Endothelial cell of umbilical vein (primary cell): ENCODE results near the gene PKN1. TPM values are rescaled to one million over a fixed set of nuclear protein-coding genes. Genes with fewer than 3 reads are reported as not detected.
A peak's percentile ranks its signal among the peaks of the same experiment; 100 is the strongest.
"Not testable (repeated sequence)": the region's sequence is repeated elsewhere in the genome, so short reads cannot be mapped to it uniquely, and the experiment has no call there.

Experiments
- BruUV-seq: library from RNA; stranded (reverse); fragments of 400-500 nt; replicated peaks from 2 replicates; lab custom pipeline; 2021; lab: Mats Ljungman, UMichigan
- CTCF ChIA-PET: fragments of 300-600, 350-600 bp; sonication (Branson Sonifier 250); formaldehyde crosslinking; loops from one replicate; lab custom pipeline; 2021; ENCODE audit warnings: antibody characterized with exemption, inconsistent platforms; lab: Charles Lee
- POLR2A ChIA-PET: fragments of 300-600, 350-600 bp; sonication (Branson Sonifier 250); formaldehyde crosslinking; loops from one replicate; lab custom pipeline; 2021; ENCODE audit warnings: antibody characterized with exemption, inconsistent platforms; lab: Charles Lee
- DNase-seq: peaks from one replicate; pipeline ENCODE4 v3.0.0-alpha.2; 2011; ENCODE audit warnings: low read depth, low spot score
- FAIRE-seq: peaks from 2 replicates; lab custom pipeline; 2011; peaks lifted over from hg19 to GRCh38; lab: Jason Lieb, UNC
- H2AFZ ChIP-seq: 2 replicates; pipeline ENCODE4 v1.6.0; 2012; ENCODE audit warnings: low read depth, low read length, control low read depth, inconsistent platforms
- H3K27ac ChIP-seq: 2 replicates; pipeline ENCODE4 v1.5.1; 2011; ENCODE audit warnings: low read depth, mild to moderate bottlenecking, control low read depth, low read length, moderate library complexity; ENCODE audit not compliant: insufficient read depth
- H3K27me3 ChIP-seq, 2 experiments: 2 replicates each; pipeline versions ENCODE4 v1.6.0 to v1.6.1; 2011; ENCODE audit warnings: low read length in 2 of 2, mixed read lengths in 1 of 2; ENCODE audit not compliant: control insufficient read depth in 2 of 2, insufficient read depth in 2 of 2
- H3K36me3 ChIP-seq, 2 experiments: 2 replicates in 1 of 2; 3 replicates in 1 of 2; pipeline ENCODE4 v1.5.1; 2011; ENCODE audit warnings: low read length in 2 of 2, mild to moderate bottlenecking in 1 of 2, moderate library complexity in 1 of 2; ENCODE audit not compliant: control insufficient read depth in 2 of 2, insufficient read depth in 2 of 2; ENCODE audit errors: extremely low read depth in 1 of 2
- H3K4me1 ChIP-seq: 3 replicates; pipeline ENCODE4 v1.5.1; 2011; ENCODE audit warnings: mild to moderate bottlenecking, low read length; ENCODE audit not compliant: control insufficient read depth, insufficient read depth; ENCODE audit errors: extremely low read depth
- H3K4me2 ChIP-seq: 2 replicates; pipeline ENCODE4 v1.6.1; 2011; ENCODE audit warnings: low read length, control low read depth, mixed read lengths; ENCODE audit not compliant: insufficient read depth
- H3K4me3 ChIP-seq, 3 experiments: fragments of 200-600 bp in 1 of 3; sonication (generic), shearing (Covaris generic) in 1 of 3; replicated peaks in 1 of 3; 2 replicates each; pipeline ENCODE4 v1.5.1; 2011 to 2016; ENCODE audit warnings: control low read depth in 3 of 3, low read length in 3 of 3, mild to moderate bottlenecking in 2 of 3, inconsistent platforms in 1 of 3, low read depth in 1 of 3, moderate library complexity in 1 of 3; ENCODE audit not compliant: insufficient read depth in 1 of 3
- H3K79me2 ChIP-seq: 2 replicates; pipeline ENCODE4 v1.6.0; 2012; ENCODE audit warnings: low read length, inconsistent platforms; ENCODE audit not compliant: control insufficient read depth, insufficient read depth
- H3K9ac ChIP-seq: replicated peaks from 2 replicates; pipeline ENCODE3; 2011; ENCODE audit warnings: low read length, control low read depth; ENCODE audit not compliant: insufficient read depth; ENCODE audit errors: extremely low read depth
- H3K9me1 ChIP-seq: replicated peaks from 3 replicates; pipeline ENCODE4 v1.6.0; 2011; ENCODE audit warnings: mild to moderate bottlenecking, low read length; ENCODE audit not compliant: control insufficient read depth, insufficient read depth; ENCODE audit errors: extremely low read depth
- H3K9me3 ChIP-seq: replicated peaks from 2 replicates; pipeline ENCODE4 v1.5.1; 2012; ENCODE audit warnings: low read length, inconsistent platforms; ENCODE audit not compliant: control insufficient read depth, insufficient read depth
- H4K20me1 ChIP-seq: replicated peaks from 2 replicates; pipeline ENCODE3; 2011; ENCODE audit warnings: mild to moderate bottlenecking, low read length; ENCODE audit not compliant: control insufficient read depth, insufficient read depth; ENCODE audit errors: extremely low read depth
- EZH2 ChIP-seq: IDR thresholded peaks from 2 replicates; pipeline ENCODE4 v1.6.1; 2012; ENCODE audit warnings: borderline replicate concordance, low read depth, mild to moderate bottlenecking, moderate library complexity, low read length, inconsistent platforms; ENCODE audit not compliant: severe bottlenecking
- FOS ChIP-seq: IDR thresholded peaks from 2 replicates; pipeline ENCODE4 v1.6.1; 2011; ENCODE audit warnings: mild to moderate bottlenecking, low read length, moderate library complexity, borderline replicate concordance; ENCODE audit not compliant: insufficient read depth
- JUN ChIP-seq: IDR thresholded peaks from 2 replicates; pipeline ENCODE4 v1.6.1; 2011; ENCODE audit warnings: borderline replicate concordance, low read depth; ENCODE audit not compliant: insufficient read length, insufficient read depth
- MYC ChIP-seq: IDR thresholded peaks from one replicate; pipeline ENCODE4 v1.6.1; 2011; ENCODE audit warnings: mild to moderate bottlenecking, low read depth, low read length
- POLR2A ChIP-seq: IDR thresholded peaks from 2 replicates; pipeline ENCODE4 v1.6.1; 2012; ENCODE audit warnings: low read depth, mild to moderate bottlenecking, control low read depth, low read length
- POLR2AphosphoS5 ChIP-seq: IDR thresholded peaks from 2 replicates; pipeline ENCODE4 v1.6.1; 2012; ENCODE audit warnings: low read depth, mild to moderate bottlenecking, control low read depth, low read length, moderate library complexity; ENCODE audit not compliant: insufficient read depth
- dilution Hi-C: fragments of 300-500 bp; cut with MboI; formaldehyde crosslinking; loops from one replicate; pipeline ENCODE4 v1.15.0; 2019; ENCODE audit warnings: low sequenced_read_pairs; ENCODE audit not compliant: extremely low pct_ligation_motif_present
- intact Hi-C: fragments of 100-400 bp; cut with micrococcal nuclease; formaldehyde crosslinking; loops from one replicate; pipeline ENCODE4 v1.10.0; 2022
- polyA plus RNA-seq, 4 experiments: library from polyadenylated mRNA; depleted of rRNA in 3 of 4; stranded (reverse) in 3 of 4; unstranded in 1 of 4; fragments of >200 nt; gene quantifications; 2 replicates each; pipeline versions ENCODE4 v1.2.1 to v1.2.3, GENCODE V29; 2011 to 2012; ENCODE audit warnings: missing spikeins in 1 of 4
- total RNA-seq: library from RNA; stranded (reverse); gene quantifications from 2 replicates; pipeline ENCODE4 v1.2.3, GENCODE V29; 2021
- TF ChIP-seq, protein P1 (sequence below), 2 donors: IDR thresholded peaks; 1 replicate in 1 of 2; 2 replicates in 1 of 2; pipeline ENCODE4 v1.5.1; 2011; ENCODE audit warnings: low read length in 2 of 2, mild to moderate bottlenecking in 2 of 2, moderate library complexity in 2 of 2, control low read depth in 1 of 2, inconsistent platforms in 1 of 2, low read depth in 1 of 2; ENCODE audit not compliant: insufficient read depth in 1 of 2; ENCODE audit errors: extremely low read depth in 1 of 2

Gene PKN1
- total and polyA plus RNA-seq, 2 donors (not counting 3 experiments of a cell fraction or from before 2014, with no cell fraction given): 148 to 302 TPM

DNA sequence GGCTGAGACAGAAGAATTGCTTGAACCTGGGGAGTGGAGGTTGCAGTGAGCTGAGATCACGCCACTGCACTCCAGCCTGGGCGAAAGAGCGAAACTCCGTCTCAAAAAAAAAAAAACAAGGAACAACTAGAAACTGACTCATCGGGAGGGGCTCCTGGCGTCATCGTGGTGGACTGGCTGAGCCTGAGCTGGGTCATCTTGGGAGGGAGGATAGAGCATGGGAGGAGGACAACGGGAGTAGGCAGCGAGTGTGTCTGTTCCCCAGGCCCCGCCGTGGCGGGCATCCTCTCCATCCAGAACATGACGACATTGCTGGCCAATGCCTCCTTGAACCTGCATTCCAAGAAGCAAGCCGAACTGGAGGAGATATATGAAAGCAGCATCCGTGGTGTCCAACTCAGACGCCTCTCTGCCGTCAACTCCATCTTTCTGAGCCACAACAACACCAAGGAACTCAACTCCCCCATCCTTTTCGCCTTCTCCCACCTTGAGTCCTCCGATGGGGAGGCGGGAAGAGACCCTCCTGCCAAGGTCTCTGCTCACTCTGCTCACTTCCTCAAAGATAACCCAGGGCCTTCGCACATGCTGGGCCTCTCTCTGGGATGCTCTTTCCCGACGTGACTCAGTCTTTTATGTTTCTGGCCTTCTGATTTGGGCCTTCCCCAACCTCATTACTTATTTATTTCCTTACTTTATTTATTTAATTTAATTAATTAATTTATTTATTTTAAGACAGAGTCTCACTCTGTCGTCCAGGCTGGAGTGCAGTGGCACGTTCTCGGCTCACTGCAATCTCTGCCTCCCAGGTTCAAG lies 30.6 kb upstream of the PKN1 start:
- no peak for FAIRE-seq
- peak overlapping the region; percentile 2 for H2AFZ ChIP-seq

DNA sequence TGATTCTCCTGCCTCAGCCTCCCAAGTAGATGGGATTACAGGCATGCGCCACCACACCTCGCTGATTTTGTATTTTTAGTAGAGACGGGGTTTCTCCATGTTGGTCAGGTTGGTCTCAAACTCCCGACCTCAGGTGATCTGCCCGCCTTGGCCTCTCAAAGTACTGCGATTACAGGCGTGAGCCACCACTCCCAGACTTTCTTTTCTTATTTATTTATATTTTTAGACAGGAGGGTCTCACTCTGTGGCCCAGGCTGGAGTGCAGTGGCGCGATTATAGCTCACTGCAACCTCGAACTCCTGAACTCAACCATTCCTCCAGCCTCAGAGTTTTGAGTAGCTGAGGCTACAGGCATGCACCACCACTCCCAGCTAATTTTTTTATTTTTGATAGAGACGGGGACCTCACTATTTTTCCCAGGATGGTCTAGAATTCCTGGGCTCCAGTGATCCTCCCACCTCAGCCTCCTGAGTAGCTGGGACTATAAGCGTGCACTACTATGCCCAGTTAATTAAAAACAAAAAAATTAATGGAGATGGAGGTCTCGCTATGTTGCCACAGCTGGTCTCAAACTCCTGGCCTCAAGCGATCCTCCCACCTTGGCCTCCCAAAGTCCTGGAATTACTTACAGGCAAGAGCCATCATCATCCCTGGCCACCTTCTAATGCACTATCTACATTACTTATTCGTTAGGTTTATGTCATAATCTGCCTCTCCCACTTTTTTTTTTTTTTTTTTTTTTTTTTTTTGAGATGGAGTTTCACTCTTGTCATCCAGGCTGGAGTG lies 29.8 kb upstream of the PKN1 start:
- H3K9me3 ChIP-seq, H3K9me1 ChIP-seq, H3K79me2 ChIP-seq, H3K27ac ChIP-seq, H4K20me1 ChIP-seq, POLR2A ChIA-PET, FAIRE-seq, dilution Hi-C loops, BruUV-seq, H2AFZ ChIP-seq, H3K4me1 ChIP-seq, H3K9ac ChIP-seq, H3K4me3 ChIP-seq, intact Hi-C loops, DNase-seq, H3K27me3 ChIP-seq, H3K4me2 ChIP-seq: not testable (repeated sequence)
- CTCF ChIA-PET: interaction anchor here (0.7 to 3.3 kb wide), 5 partner anchors 41 to 323 kb away, joined by 3 to 36 read pairs (median 7); partner anchors contain the start of gene ASF1B
- peaks cover 3 to 16% of the 10 kb centered on the region in 2 experiments for H3K36me3 ChIP-seq

More for the DNA sequence above, 30.6 kb upstream of the PKN1 start:
- Histone ChIP-seq H3K9ac (no peak overlapping the region), H4K20me1 (no peaks in the 10 kb centered on the region), H3K79me2 (no peaks in the 10 kb centered on the region), H3K9me1 (no peaks in the 10 kb centered on the region), H3K9me3 (no peaks in the 10 kb centered on the region), H3K27me3 (no peaks in the 10 kb centered on the region), H3K27ac (no peak overlapping the region), H3K4me1 (no peaks in the 10 kb centered on the region), H3K4me3 (no peak overlapping the region), H3K36me3 (peaks cover 0 to 8% of the 10 kb centered on the region in 2 experiments), H3K4me2 (no peak overlapping the region)
- no peak for TF ChIP-seq EZH2
- no peak for TF ChIP-seq POLR2A
- TF ChIP-seq, protein P1, sequence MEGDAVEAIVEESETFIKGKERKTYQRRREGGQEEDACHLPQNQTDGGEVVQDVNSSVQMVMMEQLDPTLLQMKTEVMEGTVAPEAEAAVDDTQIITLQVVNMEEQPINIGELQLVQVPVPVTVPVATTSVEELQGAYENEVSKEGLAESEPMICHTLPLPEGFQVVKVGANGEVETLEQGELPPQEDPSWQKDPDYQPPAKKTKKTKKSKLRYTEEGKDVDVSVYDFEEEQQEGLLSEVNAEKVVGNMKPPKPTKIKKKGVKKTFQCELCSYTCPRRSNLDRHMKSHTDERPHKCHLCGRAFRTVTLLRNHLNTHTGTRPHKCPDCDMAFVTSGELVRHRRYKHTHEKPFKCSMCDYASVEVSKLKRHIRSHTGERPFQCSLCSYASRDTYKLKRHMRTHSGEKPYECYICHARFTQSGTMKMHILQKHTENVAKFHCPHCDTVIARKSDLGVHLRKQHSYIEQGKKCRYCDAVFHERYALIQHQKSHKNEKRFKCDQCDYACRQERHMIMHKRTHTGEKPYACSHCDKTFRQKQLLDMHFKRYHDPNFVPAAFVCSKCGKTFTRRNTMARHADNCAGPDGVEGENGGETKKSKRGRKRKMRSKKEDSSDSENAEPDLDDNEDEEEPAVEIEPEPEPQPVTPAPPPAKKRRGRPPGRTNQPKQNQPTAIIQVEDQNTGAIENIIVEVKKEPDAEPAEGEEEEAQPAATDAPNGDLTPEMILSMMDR (IDR thresholded peaks at IDR 0.05; ENCODE audit: extremely low read depth in 1 of 2, insufficient read depth in 1 of 2, low read depth in 1 of 2, low read length in 2 of 2): no peak
- TF ChIP-seq MYC: no peak
- TF ChIP-seq JUN: no peak
- no peak for TF ChIP-seq FOS
- no peak for TF ChIP-seq POLR2AphosphoS5
- DNase-seq: no peak
- dilution Hi-C loops: no loop called here
- no TSS peak for BruUV-seq
- intact Hi-C loops: no loop called here
- POLR2A ChIA-PET: interaction anchor here (0.7 kb wide), 1 partner anchor 496 kb away, joined by 4 read pairs; no protein-coding TSS in a partner anchor
- CTCF ChIA-PET: interaction anchor here (0.9 to 1.7 kb wide), 3 partner anchors 40 to 266 kb away, joined by 3 read pairs; partner anchors contain the start of gene ASF1B
